IPS-18a (cell line): Measurements from ENCODE around the gene POLR2F.

Source experiments
- H3K27ac ChIP-seq: one replicate; pipeline ENCODE4 v1.5.1; 2013; ENCODE audit warnings: low read length
- H3K27me3 ChIP-seq: one replicate; pipeline ENCODE4 v1.6.1; 2013; ENCODE audit warnings: mild to moderate bottlenecking, low read length; ENCODE audit not compliant: control insufficient read depth, insufficient read depth
- H3K36me3 ChIP-seq: one replicate; pipeline ENCODE4 v1.6.1; 2013; ENCODE audit warnings: low read depth, low read length; ENCODE audit not compliant: control insufficient read depth
- H3K4me1 ChIP-seq: one replicate; pipeline ENCODE4 v1.6.1; 2013; ENCODE audit warnings: low read depth, low read length; ENCODE audit not compliant: control insufficient read depth
- H3K4me3 ChIP-seq: one replicate; pipeline ENCODE4 v1.5.1; 2013; ENCODE audit warnings: low read length
- H3K9ac ChIP-seq: one replicate; pipeline ENCODE4 v1.6.1; 2013; ENCODE audit warnings: mild to moderate bottlenecking, low read length, moderate library complexity
- H3K9me3 ChIP-seq: one replicate; pipeline ENCODE4 v1.6.1; 2013; ENCODE audit warnings: low read depth, low read length; ENCODE audit not compliant: control insufficient read depth

POLR2F gene

DNA sequence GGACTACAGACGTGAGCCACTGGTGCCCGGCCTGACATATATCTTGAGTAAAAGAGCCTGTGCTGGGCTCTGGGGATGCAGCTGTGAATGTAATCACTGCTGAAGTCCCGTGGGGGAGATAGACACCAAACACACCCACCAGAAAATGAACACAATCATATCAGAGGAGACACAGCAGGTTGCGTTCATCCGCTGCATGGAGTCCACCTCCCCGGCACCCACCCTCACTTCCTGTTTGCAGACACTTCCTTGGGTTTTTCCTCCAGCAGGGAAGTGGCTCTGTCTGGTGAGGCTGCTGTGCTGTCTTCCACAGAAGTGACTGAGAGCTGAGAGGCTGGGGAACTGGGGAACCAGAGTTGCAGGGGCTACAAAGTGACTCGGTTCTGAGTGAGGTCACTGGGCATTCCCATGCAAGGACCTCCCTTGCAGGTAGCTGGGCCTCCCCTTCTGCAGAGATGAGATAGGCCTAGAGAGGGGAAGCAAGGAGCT lies 40.2 kb upstream of the POLR2F start:
- no peak overlapping the region for H3K9ac ChIP-seq
- H3K27me3 ChIP-seq = no peaks in the 10 kb centered on the region
- no peak overlapping the region for H3K27ac ChIP-seq
- H3K4me3 ChIP-seq = no peak overlapping the region
- peaks cover 12% of the 10 kb centered on the region for H3K36me3 ChIP-seq
- no peaks in the 10 kb centered on the region for H3K4me1 ChIP-seq
- no peaks in the 10 kb centered on the region for H3K9me3 ChIP-seq

DNA sequence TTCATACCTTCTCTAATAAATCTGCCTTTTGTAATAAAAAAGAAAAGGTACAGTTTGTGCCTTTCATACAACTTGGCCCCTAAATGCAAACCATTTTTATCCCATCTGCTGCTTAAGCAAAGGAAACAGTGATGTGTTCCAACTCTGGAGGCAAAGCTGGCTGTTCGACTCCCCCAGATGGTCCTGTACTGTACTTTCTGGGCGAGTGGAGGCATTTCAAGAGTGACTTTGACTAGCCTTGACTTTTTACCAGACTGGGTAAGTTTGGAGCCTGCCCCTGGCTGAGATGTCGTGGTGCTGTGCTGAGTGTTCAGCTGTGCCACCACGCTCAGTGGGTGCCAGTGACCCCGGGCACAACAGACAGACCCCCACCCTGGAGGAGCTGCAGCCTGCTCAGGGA lies 37.2 kb upstream of the POLR2F start:
- Histone ChIP-seq H3K4me1 (no peaks in the 10 kb centered on the region), H3K27ac (no peak overlapping the region), H3K4me3 (no peak overlapping the region), H3K36me3 (peaks cover 20% of the 10 kb centered on the region), H3K27me3 (no peaks in the 10 kb centered on the region), H3K9ac (no peak overlapping the region), H3K9me3 (no peaks in the 10 kb centered on the region)

DNA sequence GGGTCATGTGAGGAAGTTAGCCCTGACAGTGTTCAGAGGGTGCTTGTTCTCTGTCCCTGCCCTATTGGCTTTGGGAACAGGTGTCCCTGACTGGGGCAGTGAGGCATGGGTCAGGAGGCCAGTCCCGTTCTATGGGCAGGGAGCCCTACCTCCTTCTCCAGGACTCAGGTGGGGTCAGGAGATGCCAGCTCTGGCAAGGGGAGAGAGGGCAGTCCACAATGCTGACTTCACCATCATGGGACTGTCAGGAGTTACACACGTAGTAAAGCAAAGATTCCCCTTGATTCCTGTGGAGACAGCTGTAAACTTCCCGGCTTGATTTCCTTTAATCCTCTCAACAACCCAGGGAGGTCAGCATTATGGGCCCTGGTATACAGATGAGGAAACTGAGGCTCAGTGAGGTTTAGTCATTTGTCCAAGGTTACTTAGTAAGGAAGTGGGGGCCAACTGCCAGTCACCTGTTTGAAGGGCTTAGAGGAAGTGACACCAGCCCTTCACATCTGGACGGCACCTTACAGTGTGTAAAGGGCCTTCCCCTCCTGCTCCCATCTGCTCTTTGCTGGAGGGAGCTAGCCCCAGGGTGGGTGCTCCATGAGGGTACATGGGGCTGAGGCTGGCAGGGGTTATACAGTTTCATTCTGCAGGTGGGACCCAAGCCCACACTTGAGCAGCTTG lies 35.5 kb upstream of the POLR2F start:
- Histone ChIP-seq H3K9ac (no peak overlapping the region), H3K27me3 (no peaks in the 10 kb centered on the region), H3K36me3 (peaks cover 20% of the 10 kb centered on the region), H3K9me3 (no peaks in the 10 kb centered on the region), H3K27ac (no peak overlapping the region), H3K4me3 (no peak overlapping the region), H3K4me1 (no peaks in the 10 kb centered on the region)

DNA sequence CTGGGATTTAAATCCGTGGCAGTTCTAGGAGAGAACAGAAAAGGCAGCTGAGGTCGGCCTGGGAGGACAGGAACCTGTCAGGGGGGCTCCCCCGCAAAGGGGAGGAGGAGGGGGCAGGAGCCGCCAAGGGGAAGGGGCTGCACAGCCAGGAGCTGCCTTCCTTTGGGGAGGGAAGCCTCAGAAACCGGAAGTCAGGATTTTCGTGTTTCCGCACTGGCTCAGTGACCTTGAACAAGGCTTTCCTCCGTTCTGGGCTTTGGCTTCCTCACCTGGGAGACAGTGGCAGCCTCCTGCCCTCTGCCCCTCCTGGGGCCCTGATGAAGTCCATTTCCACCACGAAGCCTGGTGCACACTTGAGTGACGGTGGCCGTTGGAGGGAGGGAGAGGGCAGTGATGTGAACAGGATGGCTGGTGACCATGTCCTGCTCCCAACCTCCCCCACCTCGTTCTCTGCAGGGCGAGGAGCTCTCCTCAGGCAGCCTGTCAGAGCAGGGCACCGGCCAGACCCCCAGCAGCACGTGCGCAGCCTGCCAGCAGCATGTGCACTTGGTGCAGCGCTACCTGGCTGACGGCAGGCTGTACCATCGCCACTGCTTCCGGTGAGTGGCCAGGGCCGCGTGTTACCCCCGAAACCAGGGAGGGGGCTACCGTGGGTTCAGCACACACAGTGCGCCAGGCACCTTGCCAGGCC lies 34.8 kb upstream of the POLR2F start:
- peaks cover 16% of the 10 kb centered on the region for H3K36me3 ChIP-seq
- H3K27me3 ChIP-seq = no peaks in the 10 kb centered on the region
- H3K4me1 ChIP-seq = no peaks in the 10 kb centered on the region
- H3K9me3 ChIP-seq = no peaks in the 10 kb centered on the region
- no peak overlapping the region for H3K27ac ChIP-seq
- no peak overlapping the region for H3K9ac ChIP-seq
- H3K4me3 ChIP-seq = no peak overlapping the region

DNA sequence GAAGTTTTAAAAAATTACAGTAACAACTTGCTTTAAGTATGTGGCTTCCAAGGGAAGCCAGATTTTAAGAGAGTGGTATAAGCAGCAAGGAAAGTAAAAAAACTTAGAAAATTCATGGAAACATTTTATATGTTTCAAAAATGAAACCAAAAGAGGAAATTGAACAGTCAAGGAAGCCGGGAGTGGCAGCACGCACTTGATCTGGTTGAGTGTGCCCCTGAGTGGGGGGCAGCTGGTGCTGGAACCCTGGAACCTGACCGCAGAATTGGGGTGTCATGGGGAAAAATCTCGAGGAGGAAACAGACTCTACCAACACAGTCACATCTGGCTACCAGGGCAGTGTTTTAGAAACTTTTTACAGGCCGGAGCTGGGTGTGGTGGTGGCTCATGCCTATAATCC lies 33.4 kb upstream of the POLR2F start:
- H3K9me3 ChIP-seq = no peaks in the 10 kb centered on the region
- H3K27me3 ChIP-seq = no peaks in the 10 kb centered on the region
- no peaks in the 10 kb centered on the region for H3K4me1 ChIP-seq
- peaks cover 16% of the 10 kb centered on the region for H3K36me3 ChIP-seq
- H3K27ac ChIP-seq = no peak overlapping the region
- H3K9ac ChIP-seq = no peak overlapping the region
- H3K4me3 ChIP-seq = no peak overlapping the region

DNA sequence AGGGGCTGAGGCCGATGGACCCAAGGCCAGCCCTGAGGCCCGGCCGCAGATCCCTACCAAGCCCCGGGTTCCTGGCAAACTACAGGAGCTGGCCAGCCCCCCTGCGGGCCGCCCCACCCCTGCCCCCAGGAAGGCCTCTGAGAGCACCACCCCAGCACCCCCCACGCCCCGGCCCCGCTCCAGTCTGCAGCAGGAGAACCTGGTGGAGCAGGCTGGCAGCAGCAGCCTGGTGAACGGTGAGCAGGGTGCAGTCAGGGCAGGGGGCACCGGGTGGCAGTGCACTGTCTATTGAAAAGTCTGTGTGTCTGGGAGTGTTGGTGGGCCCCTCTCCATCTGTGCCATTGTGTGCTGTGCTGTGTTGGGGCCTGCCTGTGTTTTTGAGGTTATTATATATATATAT lies 31.3 kb upstream of the POLR2F start:
- no peaks in the 10 kb centered on the region for H3K4me1 ChIP-seq
- H3K27ac ChIP-seq = no peak overlapping the region
- H3K9ac ChIP-seq = no peak overlapping the region
- H3K4me3 ChIP-seq = no peak overlapping the region
- H3K27me3 ChIP-seq = no peaks in the 10 kb centered on the region
- peaks cover 22% of the 10 kb centered on the region for H3K36me3 ChIP-seq
- H3K9me3 ChIP-seq = no peaks in the 10 kb centered on the region

DNA sequence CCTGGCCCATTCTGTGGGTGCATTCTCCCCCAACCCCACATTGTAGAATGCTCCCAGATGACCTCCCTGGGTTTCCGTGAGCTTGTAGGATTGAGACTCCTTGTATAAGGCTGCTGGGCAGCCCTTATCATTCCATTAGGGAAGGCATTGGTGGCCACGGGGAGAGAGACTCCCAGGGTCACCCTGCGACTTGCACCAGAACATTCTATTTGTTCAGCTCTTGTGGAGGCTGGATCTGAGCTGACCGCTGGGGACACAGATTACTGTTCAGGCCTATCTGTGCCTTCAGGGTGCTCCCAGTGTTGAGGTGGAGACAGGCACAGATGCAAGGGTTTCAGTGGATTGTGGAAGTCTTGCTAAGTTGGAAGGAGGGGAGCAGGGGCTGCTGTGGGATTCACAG lies 29.6 kb upstream of the POLR2F start:
- no peaks in the 10 kb centered on the region for H3K9me3 ChIP-seq
- H3K4me1 ChIP-seq = no peaks in the 10 kb centered on the region
- H3K36me3 ChIP-seq = peaks cover 19% of the 10 kb centered on the region
- no peaks in the 10 kb centered on the region for H3K27me3 ChIP-seq
- H3K4me3 ChIP-seq = no peak overlapping the region
- H3K27ac ChIP-seq = no peak overlapping the region
- no peak overlapping the region for H3K9ac ChIP-seq

DNA sequence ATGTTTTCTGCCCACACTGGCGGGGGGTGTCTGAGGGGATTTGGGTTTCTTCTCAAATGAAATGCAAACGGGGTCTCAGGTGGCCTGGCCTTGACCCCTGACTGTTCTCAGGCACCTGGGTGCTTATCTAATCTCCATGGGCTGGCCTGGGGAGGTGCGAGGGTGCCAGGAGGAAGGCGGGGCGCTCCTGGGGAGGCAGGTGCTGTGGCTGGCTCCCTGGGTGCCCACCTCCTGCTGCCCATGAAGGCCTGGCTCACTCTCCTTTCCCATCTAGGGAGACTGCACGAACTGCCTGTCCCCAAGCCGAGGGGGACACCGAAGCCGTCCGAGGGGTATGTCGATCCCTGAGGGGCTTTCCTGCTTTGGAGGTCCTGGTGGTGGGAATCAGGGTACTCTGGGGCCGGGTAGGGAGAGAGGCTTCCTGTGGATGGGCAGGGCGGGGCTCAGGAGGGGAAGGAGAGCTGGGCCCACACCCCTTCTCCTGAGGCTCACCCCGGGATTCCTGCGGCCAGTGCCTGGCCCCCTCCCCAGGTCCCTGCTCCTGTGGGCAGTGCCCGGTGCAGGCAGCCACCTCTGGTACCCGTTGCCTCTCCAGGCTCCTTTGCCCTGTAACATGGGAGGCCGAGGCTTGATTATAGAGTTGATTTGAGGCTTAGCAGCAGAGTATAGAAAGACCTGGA lies 29.0 kb upstream of the POLR2F start:
- H3K4me3 ChIP-seq = no peak overlapping the region
- H3K27me3 ChIP-seq = no peaks in the 10 kb centered on the region
- H3K4me1 ChIP-seq = no peaks in the 10 kb centered on the region
- H3K9me3 ChIP-seq = no peaks in the 10 kb centered on the region
- no peak overlapping the region for H3K9ac ChIP-seq
- H3K27ac ChIP-seq = no peak overlapping the region
- H3K36me3 ChIP-seq = peaks cover 15% of the 10 kb centered on the region

DNA sequence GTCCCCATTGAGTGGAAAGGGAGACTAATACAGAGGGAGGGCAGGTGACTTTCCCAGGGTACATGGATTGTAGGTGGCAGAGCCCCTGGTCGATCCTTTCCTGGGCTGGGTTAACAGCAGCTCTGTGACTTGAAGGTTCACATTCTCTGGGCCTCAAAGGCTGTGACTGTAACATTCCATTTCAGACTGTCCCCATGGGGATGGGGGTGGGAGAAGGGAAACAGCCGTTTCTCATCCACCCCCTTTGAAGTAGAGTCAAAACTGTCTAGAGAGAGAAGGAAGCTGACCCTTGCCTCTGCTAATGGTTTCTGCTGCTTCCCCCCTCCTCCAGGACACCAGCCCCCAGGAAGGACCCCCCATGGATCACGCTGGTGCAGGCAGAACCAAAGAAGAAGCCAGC lies 28.2 kb upstream of the POLR2F start:
- Histone ChIP-seq H3K27me3 (no peaks in the 10 kb centered on the region), H3K9me3 (no peaks in the 10 kb centered on the region), H3K36me3 (peaks cover 15% of the 10 kb centered on the region), H3K4me1 (no peaks in the 10 kb centered on the region), H3K4me3 (no peak overlapping the region), H3K9ac (no peak overlapping the region), H3K27ac (no peak overlapping the region)

DNA sequence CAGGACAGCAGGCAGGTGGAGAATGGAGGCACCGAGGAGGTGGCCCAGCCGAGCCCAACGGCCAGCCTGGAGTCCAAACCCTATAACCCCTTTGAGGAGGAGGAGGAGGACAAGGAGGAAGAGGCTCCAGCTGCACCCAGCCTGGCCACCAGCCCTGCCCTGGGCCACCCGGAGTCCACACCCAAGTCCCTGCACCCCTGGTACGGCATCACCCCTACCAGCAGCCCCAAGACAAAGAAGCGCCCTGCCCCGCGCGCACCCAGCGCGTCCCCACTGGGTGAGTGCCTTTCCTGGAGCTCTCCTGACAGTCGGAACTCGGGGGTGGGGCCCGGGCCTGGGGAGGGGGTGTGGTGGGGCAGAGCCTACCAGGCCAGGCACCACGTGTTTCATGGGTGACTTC lies 27.7 kb upstream of the POLR2F start:
- H3K36me3 ChIP-seq = peaks cover 15% of the 10 kb centered on the region
- H3K4me1 ChIP-seq = no peaks in the 10 kb centered on the region

DNA sequence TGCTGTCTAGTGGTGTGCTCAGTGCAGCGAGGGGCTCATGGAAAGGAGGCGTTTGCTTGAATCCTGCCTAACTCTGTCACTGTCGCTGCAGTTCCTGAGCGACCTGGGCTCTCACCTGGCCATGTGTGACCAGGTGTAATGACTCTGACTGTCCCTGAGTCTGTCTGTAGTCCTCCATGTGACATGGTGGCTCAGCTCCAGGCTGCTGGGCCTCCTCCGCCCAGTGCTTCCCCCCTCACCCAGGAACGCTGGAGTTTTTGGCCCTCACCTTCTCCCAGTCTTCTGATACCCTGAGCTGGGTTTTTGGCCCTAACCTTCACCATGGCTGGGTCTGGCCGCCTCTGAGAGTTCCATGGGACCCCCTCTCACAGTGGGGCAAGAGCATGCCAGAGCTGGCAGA lies 27.1 kb upstream of the POLR2F start:
- Histone ChIP-seq H3K4me1 (no peaks in the 10 kb centered on the region), H3K36me3 (peaks cover 15% of the 10 kb centered on the region), H3K9me3 (no peaks in the 10 kb centered on the region), H3K27me3 (no peaks in the 10 kb centered on the region), H3K9ac (no peak overlapping the region), H3K4me3 (no peak overlapping the region), H3K27ac (no peak overlapping the region)

More for the DNA sequence above, 27.7 kb upstream of the POLR2F start:
- H3K27me3 ChIP-seq = no peaks in the 10 kb centered on the region
- H3K9ac ChIP-seq = no peak overlapping the region
- no peaks in the 10 kb centered on the region for H3K9me3 ChIP-seq
- H3K27ac ChIP-seq = no peak overlapping the region
- H3K4me3 ChIP-seq = no peak overlapping the region
